ENCODE measurements around the gene RUVBL2.
A peak's percentile ranks its signal among the peaks of the same experiment; 100 is the strongest.
"Not testable (repeated sequence)": the region's sequence is repeated elsewhere in the genome, so short reads cannot be mapped to it uniquely, and the experiment has no call there.

RUVBL2 gene

GRCh38 chr19:49050376-49051033 is 56.8 kb downstream of the RUVBL2 start:
- DNase-seq: not testable (repeated sequence)

DNA sequence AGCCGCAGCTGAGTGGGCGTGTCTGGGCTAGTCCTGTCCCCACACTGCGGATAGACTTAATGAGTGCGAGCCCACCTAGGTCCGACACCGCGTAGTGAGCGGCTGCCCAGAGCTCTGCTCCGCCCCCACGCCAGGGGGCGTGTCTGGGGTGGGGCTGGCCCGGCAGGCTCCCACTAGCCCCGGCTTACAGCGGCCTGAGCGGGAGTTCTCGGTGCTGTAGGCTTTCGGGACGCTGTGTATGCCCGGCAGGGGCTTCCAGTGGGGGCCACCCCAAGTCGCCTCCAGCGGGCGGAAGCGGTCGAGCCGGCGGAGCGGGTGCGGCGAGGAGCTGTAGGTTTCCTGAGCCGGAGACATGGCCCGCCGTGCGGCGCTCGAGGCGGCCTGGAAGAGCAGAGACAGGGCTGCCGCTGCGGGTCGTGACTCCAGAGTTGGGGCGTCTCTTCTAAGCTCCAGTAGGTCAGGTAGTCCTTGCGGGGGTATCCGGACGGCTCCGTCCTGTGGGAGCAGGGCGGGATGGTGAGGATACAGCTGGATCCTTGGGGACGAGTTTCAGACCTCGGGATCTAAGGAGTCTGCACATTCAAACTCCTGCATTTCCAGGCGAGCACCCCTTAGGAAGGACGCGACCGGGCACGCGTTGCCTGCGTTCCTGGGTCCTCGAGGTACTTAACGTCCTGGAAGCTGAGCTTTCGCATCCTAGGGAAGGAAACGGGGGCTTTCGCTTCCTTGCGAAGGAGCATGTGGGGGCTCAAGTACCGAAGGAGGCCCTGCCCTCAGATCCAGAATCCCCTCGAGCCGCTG is 62.6 kb downstream of the RUVBL2 start:
- DNase-seq: peak; percentile 27

- not testable (repeated sequence) for DNase-seq
These were observed 63.4 kb downstream of the RUVBL2 start for GRCh38 chr19:49056902-49057596.

DNA sequence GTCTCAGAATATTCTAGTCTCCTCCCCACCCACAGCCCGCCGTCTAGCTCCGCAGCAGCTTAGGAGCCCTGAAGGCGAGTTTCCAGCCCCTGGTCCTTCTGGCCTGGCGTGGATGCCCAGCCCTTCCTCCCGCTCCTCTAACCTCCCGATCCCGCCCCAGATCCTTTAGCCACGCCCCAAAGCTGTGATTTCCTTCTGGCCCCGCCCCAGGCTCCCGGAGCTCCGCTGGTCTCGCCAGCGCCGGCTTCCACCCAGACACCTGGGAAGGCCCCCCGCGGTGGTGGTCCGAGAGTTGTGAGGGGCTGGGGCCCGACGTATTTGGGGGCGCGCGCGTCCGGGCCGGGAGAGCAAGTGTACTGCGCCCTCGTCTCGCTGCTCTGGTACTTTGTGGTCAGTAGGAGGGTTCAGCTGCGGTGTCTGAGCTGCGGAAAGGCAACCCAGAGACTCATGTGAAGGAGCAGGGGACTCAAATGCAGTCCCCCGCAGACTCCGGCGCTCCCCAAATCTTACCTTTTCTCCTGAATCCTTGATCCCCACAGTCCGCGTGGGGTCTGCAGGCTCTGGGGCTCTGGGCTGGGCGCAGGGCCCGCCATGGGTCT is 64.0 kb downstream of the RUVBL2 start, which contains the start of gene CGB7:
TSS of gene CGB7 (minus strand) at position 114 of the 599 bp plus-strand sequence. CDS start 2,374 bp downstream, outside the sequence.
- DNase-seq: peak; percentile 14

- DNase-seq: no peak
These were observed 64.9 kb downstream of the RUVBL2 start for GRCh38 chr19:49058562-49058961.

- no peak for DNase-seq
These were observed 65.4 kb downstream of the RUVBL2 start for GRCh38 chr19:49059053-49059452.

GRCh38 chr19:49061000-49061399 is 67.3 kb downstream of the RUVBL2 start:
- DNase-seq: no peak

- no peak for DNase-seq
These were observed 67.8 kb downstream of the RUVBL2 start for GRCh38 chr19:49061445-49061844.

- no peak for DNase-seq
These were observed 70.4 kb downstream of the RUVBL2 start for GRCh38 chr19:49064029-49064629.

DNA sequence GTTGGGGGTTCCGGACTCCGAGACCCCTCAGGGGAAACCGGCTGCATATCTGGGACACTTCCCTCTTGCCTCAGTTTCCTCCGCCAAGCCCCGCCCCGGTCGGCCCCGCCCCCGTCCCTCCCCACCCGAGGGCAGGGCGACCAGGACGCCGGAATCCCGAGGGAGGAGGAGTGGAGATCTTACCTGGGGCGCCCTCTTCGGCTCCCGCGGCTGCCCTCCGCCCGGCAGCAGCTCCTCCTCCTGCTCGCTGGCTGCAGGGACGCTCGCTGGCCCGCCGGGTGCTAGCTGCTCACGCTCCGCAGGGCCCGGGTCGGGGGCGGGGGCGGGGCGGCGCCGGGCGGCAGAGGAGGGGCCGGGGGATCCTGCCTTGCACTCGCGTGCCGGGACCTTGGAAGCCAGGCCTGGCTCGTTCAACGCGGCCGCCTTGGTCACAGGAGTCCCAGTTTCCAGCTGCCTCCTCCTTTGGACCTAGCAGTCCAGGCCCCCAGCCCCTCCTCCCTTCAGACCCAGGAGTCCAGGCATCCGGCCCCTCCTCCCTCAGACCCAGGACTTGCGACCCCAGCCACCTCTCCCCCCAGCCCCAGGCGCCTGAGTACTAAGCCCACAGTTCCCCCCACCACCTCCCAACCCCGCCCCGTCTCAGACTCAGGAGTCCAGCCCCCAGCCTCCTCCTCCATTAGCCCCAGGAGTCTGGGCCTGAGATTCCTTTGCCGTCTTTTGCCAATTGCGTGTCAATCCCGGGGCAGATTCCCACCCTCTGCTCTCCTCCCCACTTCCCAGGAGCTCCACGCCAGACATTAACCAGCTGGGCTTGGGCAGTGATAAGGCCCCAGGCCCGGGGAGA is 71.3 kb downstream of the RUVBL2 start, which contains the start of gene NTF4:
TSS of gene NTF4 (minus strand) at position 51 of the 844 bp plus-strand sequence. CDS start 2,821 bp downstream, outside the sequence.
- no peak for DNase-seq

Data from CD4-positive, alpha-beta T cell treated with Interleukin-4 for 4 hours (primary cell).